ENCODE results near the gene GPR82. TPM values are rescaled to one million over a fixed set of nuclear protein-coding genes. Genes with fewer than 3 reads are reported as not detected.
"Not testable (repeated sequence)": the region's sequence is repeated elsewhere in the genome, so short reads cannot be mapped to it uniquely, and the experiment has no call there.

Gene GPR82
- total RNA-seq, 1 donor = not detected

- DNase-seq (ENCODE audit: low read depth) = peak; percentile 67
- H3K4me3 ChIP-seq (ENCODE audit: low read depth, low read length) = no peak overlapping the region
- TF ChIP-seq, protein P1, sequence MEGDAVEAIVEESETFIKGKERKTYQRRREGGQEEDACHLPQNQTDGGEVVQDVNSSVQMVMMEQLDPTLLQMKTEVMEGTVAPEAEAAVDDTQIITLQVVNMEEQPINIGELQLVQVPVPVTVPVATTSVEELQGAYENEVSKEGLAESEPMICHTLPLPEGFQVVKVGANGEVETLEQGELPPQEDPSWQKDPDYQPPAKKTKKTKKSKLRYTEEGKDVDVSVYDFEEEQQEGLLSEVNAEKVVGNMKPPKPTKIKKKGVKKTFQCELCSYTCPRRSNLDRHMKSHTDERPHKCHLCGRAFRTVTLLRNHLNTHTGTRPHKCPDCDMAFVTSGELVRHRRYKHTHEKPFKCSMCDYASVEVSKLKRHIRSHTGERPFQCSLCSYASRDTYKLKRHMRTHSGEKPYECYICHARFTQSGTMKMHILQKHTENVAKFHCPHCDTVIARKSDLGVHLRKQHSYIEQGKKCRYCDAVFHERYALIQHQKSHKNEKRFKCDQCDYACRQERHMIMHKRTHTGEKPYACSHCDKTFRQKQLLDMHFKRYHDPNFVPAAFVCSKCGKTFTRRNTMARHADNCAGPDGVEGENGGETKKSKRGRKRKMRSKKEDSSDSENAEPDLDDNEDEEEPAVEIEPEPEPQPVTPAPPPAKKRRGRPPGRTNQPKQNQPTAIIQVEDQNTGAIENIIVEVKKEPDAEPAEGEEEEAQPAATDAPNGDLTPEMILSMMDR (IDR thresholded peaks at IDR 0.05; ENCODE audit: insufficient read depth, low read depth, low read length) = no peak
These were observed 5.3 kb upstream of the GPR82 start for GRCh38 chrX:41718481-41719235.

- not testable (repeated sequence) for H3K4me3 ChIP-seq (ENCODE audit: low read depth, low read length); DNase-seq (ENCODE audit: low read depth)
These were observed 4.4 kb upstream of the GPR82 start for GRCh38 chrX:41719610-41720009.

DNA sequence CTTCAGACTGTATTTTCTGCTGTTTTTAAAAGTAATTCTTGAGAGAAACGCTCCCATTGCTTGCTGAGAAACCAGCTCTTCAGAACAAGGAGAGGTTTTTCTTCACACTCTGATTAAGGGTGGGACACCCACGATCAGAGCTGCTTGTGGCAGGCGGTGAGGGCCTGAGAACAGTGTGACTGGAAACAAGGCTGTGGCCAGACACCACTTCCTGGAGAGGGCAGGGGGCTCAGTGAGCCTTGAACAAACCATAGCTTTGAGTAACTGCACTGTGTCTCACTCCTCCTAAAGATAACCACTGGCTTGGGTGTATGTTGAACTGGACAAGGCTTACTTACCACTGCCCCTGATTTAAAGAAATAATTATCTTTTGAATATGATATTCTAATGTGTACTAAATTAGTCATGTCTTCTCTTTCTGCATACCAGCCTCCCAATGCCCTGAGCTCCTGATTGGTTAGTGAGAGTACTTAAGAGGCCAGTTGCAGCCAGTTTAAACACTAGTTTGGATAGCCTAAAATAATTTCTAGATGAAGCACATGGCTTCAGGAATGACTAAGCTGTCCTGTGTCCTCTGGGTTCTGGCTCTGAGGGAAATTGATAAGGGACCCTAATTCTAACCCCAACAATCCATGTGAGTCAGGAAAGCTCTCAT is 3.7 kb upstream of the GPR82 start:
- TF ChIP-seq, protein P1 (IDR thresholded peaks at IDR 0.05; ENCODE audit: insufficient read depth, low read depth, low read length) = no peak
- no peak for DNase-seq (ENCODE audit: low read depth)
- H3K4me3 ChIP-seq (ENCODE audit: low read depth, low read length) = no peak overlapping the region

DNA sequence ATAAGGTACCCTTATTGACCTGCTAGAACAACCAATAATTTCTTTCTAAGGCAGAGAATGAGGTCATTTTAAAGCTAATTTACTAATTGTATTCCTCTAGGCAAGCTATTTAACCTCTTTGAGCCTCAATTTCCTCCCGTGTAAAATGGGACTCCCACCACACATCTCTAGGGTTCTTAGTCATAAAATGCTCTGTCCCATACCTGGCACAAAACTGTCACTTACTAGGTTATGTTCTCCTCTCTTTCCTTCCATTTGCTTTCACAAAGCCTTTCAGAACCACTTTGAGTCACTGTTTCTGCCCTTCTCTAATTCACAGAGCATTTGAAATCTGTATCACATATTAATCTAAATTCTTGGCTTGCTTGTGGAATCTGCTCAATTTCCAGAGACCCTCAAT is 2.4 kb upstream of the GPR82 start:
- TF ChIP-seq, protein P1 (IDR thresholded peaks at IDR 0.05; ENCODE audit: insufficient read depth, low read depth, low read length) = no peak
- no peak overlapping the region for H3K4me3 ChIP-seq (ENCODE audit: low read depth, low read length)
- no peak for DNase-seq (ENCODE audit: low read depth)

DNA sequence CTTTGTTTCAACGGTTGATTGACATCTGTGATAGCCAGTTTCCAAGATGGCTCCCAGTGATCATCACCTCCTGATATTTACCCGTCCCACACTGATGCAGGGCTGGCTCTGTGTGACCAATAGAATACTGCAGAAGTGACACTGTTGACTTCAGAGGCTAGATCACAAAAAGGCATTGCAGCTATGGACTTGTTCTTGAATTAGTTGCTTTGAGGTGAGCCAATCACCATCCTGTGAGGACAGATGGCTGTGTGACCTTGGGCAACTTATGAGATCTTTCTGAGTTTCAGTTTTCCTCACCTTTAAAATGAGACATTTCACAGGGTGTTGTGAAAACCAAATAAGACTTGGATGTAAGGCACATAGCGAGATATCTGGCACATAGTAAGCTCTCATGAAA is 1.8 kb upstream of the GPR82 start:
- H3K4me3 ChIP-seq (ENCODE audit: low read depth, low read length) = no peak overlapping the region
- TF ChIP-seq, protein P1 (IDR thresholded peaks at IDR 0.05; ENCODE audit: insufficient read depth, low read depth, low read length) = no peak
- DNase-seq (ENCODE audit: low read depth) = no peak

DNA sequence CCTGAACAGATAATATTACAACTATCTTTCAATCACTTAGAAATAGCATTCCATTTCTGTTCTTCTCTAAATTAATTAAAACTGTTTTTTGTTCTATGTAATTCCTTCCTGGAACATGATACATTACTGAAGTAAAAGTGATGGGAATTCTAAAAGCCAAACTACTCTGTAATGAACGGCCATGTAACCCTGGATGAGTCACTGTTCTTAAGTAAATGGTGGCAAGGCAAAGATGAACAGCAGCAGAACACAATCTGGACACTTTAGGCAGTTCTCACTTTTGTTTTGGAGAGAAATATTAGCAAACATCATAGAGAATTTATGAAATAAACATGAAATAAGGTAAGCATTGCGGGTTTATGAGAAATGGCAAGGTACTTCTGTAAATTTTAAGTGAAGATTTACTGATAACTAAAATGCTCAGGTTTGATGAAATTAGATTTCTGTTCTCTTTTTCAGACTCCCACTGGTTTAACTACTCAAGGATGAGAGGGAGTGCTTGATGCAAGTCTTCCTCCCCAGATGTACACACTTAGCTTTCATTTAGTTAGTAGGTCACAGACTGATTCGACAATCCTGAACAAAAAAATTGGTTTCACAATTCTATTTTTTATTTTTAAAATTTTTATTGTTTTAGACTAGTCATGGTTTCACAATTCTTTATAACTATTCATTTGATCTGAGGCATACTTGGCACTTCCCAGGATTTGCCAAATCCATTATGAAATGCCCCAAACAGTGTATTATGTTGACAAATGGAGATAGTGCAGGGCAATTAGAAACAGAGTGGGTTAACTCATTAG is 964 bp upstream of the GPR82 start:
- no peak overlapping the region for H3K4me3 ChIP-seq (ENCODE audit: low read depth, low read length)
- DNase-seq (ENCODE audit: low read depth) = peak; percentile 51
- TF ChIP-seq, protein P1 (IDR thresholded peaks at IDR 0.05; ENCODE audit: insufficient read depth, low read depth, low read length) = no peak

- no peak for DNase-seq (ENCODE audit: low read depth)
- H3K4me3 ChIP-seq (ENCODE audit: low read depth, low read length) = no peak overlapping the region
- TF ChIP-seq, protein P1 (IDR thresholded peaks at IDR 0.05; ENCODE audit: insufficient read depth, low read depth, low read length) = no peak
These were observed 4.1 kb downstream of the GPR82 start for GRCh38 chrX:41728125-41728524.
